GM12878 (cell line): ENCODE data around the gene PHACTR1.

Experiments used
- FOS ChIP-seq: IDR thresholded peaks from 3 replicates; pipeline ENCODE4 v1.6.1; 2011; ENCODE audit warnings: borderline replicate concordance; ENCODE audit not compliant: insufficient read length; ENCODE audit errors: extremely low read depth
- HDAC2 ChIP-seq: fragments of 200-600 bp; sonication (generic); IDR thresholded peaks from 2 replicates; pipeline ENCODE4 v1.6.1; 2017
- POLR2AphosphoS5 ChIP-seq: IDR thresholded peaks from 2 replicates; pipeline ENCODE4 v1.6.1; 2011; ENCODE audit warnings: mild to moderate bottlenecking, low read length, inconsistent platforms
- SMC3 ChIP-seq: IDR thresholded peaks from 2 replicates; pipeline ENCODE4 v1.6.1; 2011; ENCODE audit warnings: low read length, improper control_type of control experiment, borderline replicate concordance
- TF ChIP-seq, protein P1 (sequence below), 3 experiments: IDR thresholded peaks in 2 of 3; conservative IDR thresholded peaks in 1 of 3; 2 replicates each; pipeline ENCODE4 v1.5.1; 2011; ENCODE audit warnings: low read depth in 3 of 3, low read length in 3 of 3, mild to moderate bottlenecking in 3 of 3, control low read depth in 2 of 3, moderate library complexity in 2 of 3, inconsistent platforms in 1 of 3, mixed read lengths in 1 of 3; ENCODE audit not compliant: control insufficient read depth in 2 of 3, insufficient read depth in 1 of 3; ENCODE audit errors: extremely low read depth in 1 of 3
- TF ChIP-seq, protein P2 (sequence below): IDR thresholded peaks from 2 replicates; pipeline ENCODE4 v1.6.1; 2011; ENCODE audit warnings: mild to moderate bottlenecking, low read depth, low read length, moderate library complexity; ENCODE audit not compliant: insufficient replicate concordance
- TF ChIP-seq, protein P3 (sequence below): IDR thresholded peaks from 2 replicates; pipeline ENCODE4 v1.6.1; 2011; ENCODE audit warnings: low read depth, mild to moderate bottlenecking, low read length, moderate library complexity, borderline replicate concordance; ENCODE audit errors: extremely low read depth

DNA sequence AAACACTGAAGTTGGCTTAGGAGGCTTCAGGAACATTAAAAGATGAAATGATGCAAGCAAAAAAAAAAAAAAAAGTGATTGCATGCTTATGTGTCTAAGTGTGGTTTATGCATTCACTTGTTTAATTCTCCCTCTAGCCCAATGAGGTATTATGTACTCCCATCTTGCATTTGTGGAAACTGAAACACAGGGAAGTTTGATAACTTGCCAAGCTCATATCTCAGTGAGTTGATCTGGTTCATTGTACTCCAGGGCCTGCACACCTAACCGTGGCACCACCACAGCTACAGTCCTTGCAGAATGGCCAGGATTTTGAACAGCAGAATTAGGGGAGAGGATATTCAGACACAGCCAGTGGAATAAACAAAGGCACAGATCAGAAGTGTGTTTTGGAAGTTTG lies 360.6 kb downstream of the PHACTR1 start:
- TF ChIP-seq, protein P1, sequence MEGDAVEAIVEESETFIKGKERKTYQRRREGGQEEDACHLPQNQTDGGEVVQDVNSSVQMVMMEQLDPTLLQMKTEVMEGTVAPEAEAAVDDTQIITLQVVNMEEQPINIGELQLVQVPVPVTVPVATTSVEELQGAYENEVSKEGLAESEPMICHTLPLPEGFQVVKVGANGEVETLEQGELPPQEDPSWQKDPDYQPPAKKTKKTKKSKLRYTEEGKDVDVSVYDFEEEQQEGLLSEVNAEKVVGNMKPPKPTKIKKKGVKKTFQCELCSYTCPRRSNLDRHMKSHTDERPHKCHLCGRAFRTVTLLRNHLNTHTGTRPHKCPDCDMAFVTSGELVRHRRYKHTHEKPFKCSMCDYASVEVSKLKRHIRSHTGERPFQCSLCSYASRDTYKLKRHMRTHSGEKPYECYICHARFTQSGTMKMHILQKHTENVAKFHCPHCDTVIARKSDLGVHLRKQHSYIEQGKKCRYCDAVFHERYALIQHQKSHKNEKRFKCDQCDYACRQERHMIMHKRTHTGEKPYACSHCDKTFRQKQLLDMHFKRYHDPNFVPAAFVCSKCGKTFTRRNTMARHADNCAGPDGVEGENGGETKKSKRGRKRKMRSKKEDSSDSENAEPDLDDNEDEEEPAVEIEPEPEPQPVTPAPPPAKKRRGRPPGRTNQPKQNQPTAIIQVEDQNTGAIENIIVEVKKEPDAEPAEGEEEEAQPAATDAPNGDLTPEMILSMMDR (IDR thresholded peaks at IDR 0.05 in 2 of 3, conservative IDR thresholded peaks at IDR 0.05 in 1 of 3; ENCODE audit: control insufficient read depth in 2 of 3, extremely low read depth in 1 of 3, insufficient read depth in 1 of 3, low read depth in 3 of 3, low read length in 3 of 3), result no peak
- TF ChIP-seq, protein P2, sequence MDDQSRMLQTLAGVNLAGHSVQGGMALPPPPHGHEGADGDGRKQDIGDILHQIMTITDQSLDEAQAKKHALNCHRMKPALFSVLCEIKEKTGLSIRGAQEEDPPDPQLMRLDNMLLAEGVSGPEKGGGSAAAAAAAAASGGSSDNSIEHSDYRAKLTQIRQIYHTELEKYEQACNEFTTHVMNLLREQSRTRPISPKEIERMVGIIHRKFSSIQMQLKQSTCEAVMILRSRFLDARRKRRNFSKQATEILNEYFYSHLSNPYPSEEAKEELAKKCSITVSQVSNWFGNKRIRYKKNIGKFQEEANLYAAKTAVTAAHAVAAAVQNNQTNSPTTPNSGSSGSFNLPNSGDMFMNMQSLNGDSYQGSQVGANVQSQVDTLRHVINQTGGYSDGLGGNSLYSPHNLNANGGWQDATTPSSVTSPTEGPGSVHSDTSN, result no peak
- no peak for TF ChIP-seq SMC3
- TF ChIP-seq HDAC2, result no peak
- TF ChIP-seq, protein P3, sequence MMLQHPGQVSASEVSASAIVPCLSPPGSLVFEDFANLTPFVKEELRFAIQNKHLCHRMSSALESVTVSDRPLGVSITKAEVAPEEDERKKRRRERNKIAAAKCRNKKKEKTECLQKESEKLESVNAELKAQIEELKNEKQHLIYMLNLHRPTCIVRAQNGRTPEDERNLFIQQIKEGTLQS, result no peak
- no peak for TF ChIP-seq FOS
- no peak for TF ChIP-seq POLR2AphosphoS5
